GM12878 (cell line): ENCODE measurements around the gene MYCBP2. TPM values are rescaled to one million over a fixed set of nuclear protein-coding genes. Genes with fewer than 3 reads are reported as not detected.

Source experiments
- BACH1 ChIP-seq: fragments of 450-650 bp; IDR thresholded peaks from 2 replicates; pipeline ENCODE4 v1.6.1; 2017; ENCODE audit warnings: mild to moderate bottlenecking, borderline replicate concordance
- CBFB ChIP-seq: IDR thresholded peaks from 2 replicates; pipeline ENCODE4 v1.6.1; 2016; ENCODE audit warnings: antibody characterized with exemption, low read depth
- CBX3 ChIP-seq: fragments of 200-600 bp; sonication (generic); IDR thresholded peaks from 2 replicates; pipeline ENCODE4 v1.6.1; 2016; ENCODE audit warnings: low read depth, borderline replicate concordance
- CBX5 ChIP-seq: sonication (generic); IDR thresholded peaks from 2 replicates; pipeline ENCODE4 v1.6.1; 2016; ENCODE audit warnings: low read depth, moderate library complexity, mild to moderate bottlenecking, inconsistent platforms
- CHD1 ChIP-seq: IDR thresholded peaks from 2 replicates; pipeline ENCODE4 v1.6.1; 2012; ENCODE audit warnings: low read depth, low read length, improper control_type of control experiment
- CREB1 ChIP-seq: IDR thresholded peaks from 2 replicates; pipeline ENCODE4 v1.6.1; 2012; ENCODE audit warnings: low read depth, mild to moderate bottlenecking, inconsistent platforms
- ETV6 ChIP-seq, 2 experiments: fragments of 450-650 bp in 1 of 2; IDR thresholded peaks in 1 of 2; conservative IDR thresholded peaks in 1 of 2; 2 replicates each; pipeline ENCODE4 v1.6.1; 2014; ENCODE audit warnings: antibody characterized with exemption in 1 of 2, borderline replicate concordance in 1 of 2, low read depth in 1 of 2, mild to moderate bottlenecking in 1 of 2, moderate library complexity in 1 of 2
- EZH2 ChIP-seq: IDR thresholded peaks from 2 replicates; pipeline ENCODE4 v1.6.1; 2012; ENCODE audit warnings: low read depth, mild to moderate bottlenecking, control low read depth, inconsistent platforms, low read length, borderline replicate concordance; ENCODE audit not compliant: control insufficient read depth
- FOS ChIP-seq: IDR thresholded peaks from 3 replicates; pipeline ENCODE4 v1.6.1; 2011; ENCODE audit warnings: borderline replicate concordance; ENCODE audit not compliant: insufficient read length; ENCODE audit errors: extremely low read depth
- GABPA ChIP-seq: IDR thresholded peaks from 2 replicates; pipeline ENCODE4 v1.6.1; 2014; ENCODE audit warnings: antibody characterized with exemption, low read depth, mild to moderate bottlenecking, inconsistent platforms
- GATAD2B ChIP-seq: fragments of 450-650 bp; conservative IDR thresholded peaks from 2 replicates; pipeline ENCODE4 v1.6.1; 2017; ENCODE audit warnings: low read depth, mild to moderate bottlenecking, moderate library complexity
- HDGF ChIP-seq: fragments of 450-650 bp; IDR thresholded peaks from 2 replicates; pipeline ENCODE4 v1.6.1; 2016; ENCODE audit warnings: antibody characterized with exemption
- JUND ChIP-seq: IDR thresholded peaks from 2 replicates; pipeline ENCODE4 v1.6.1; 2012; ENCODE audit warnings: low read depth, mild to moderate bottlenecking, low read length, improper control_type of control experiment, moderate library complexity
- KAT2A ChIP-seq: conservative IDR thresholded peaks from 2 replicates; pipeline ENCODE4 v1.6.1; 2011; ENCODE audit warnings: low read depth, low read length; ENCODE audit not compliant: control insufficient read depth
- MEF2B ChIP-seq: fragments of 450-650 bp; IDR thresholded peaks from 2 replicates; pipeline ENCODE4 v1.6.1; 2018; ENCODE audit warnings: mild to moderate bottlenecking, moderate library complexity; ENCODE audit not compliant: partially characterized antibody, poor library complexity, severe bottlenecking
- MYB ChIP-seq: fragments of 150-350 bp; IDR thresholded peaks from 2 replicates; pipeline ENCODE4 v1.6.1; 2014; ENCODE audit warnings: mild to moderate bottlenecking, low read depth, low read length, borderline replicate concordance
- NR2C2 ChIP-seq: IDR thresholded peaks from 2 replicates; pipeline ENCODE4 v1.6.1; 2011; ENCODE audit warnings: borderline replicate concordance, low read depth; ENCODE audit not compliant: control insufficient read depth, insufficient read length
- POLR2AphosphoS2 ChIP-seq: IDR thresholded peaks from 2 replicates; pipeline ENCODE4 v1.6.1; 2011; ENCODE audit warnings: low read depth, mild to moderate bottlenecking, low read length, improper control_type of control experiment, moderate library complexity
- RAD21 ChIP-seq: IDR thresholded peaks from 2 replicates; pipeline ENCODE4 v1.6.1; 2011; ENCODE audit warnings: mild to moderate bottlenecking, low read depth, low read length, moderate library complexity; ENCODE audit not compliant: insufficient read depth
- RB1 ChIP-seq: fragments of 450-650 bp; formaldehyde crosslinking; IDR thresholded peaks from 2 replicates; pipeline ENCODE4 v1.6.1; 2017; ENCODE audit warnings: mild to moderate bottlenecking, borderline replicate concordance
- RELA ChIP-seq: fragments of 450-650 bp; IDR thresholded peaks from 2 replicates; pipeline ENCODE4 v1.8.0; 2014; ENCODE audit warnings: borderline replicate concordance; ENCODE audit not compliant: partially characterized antibody
- SKIL ChIP-seq: fragments of 450-650 bp; IDR thresholded peaks from 2 replicates; pipeline ENCODE4 v1.6.1; 2017; ENCODE audit warnings: mild to moderate bottlenecking, low read depth, inconsistent platforms; ENCODE audit not compliant: poor library complexity, severe bottlenecking
- SMC3 ChIP-seq: IDR thresholded peaks from 2 replicates; pipeline ENCODE4 v1.6.1; 2011; ENCODE audit warnings: low read length, improper control_type of control experiment, borderline replicate concordance
- TCF12 ChIP-seq: IDR thresholded peaks from 2 replicates; pipeline ENCODE4 v1.6.1; 2011; ENCODE audit warnings: low read depth, mild to moderate bottlenecking, low read length
- USF1 ChIP-seq: IDR thresholded peaks from 2 replicates; pipeline ENCODE4 v1.6.1; 2011; ENCODE audit warnings: borderline replicate concordance, low read depth, mild to moderate bottlenecking, moderate library complexity, mixed read lengths, low read length; ENCODE audit not compliant: insufficient read depth; ENCODE audit errors: extremely low read length
- WRNIP1 ChIP-seq: IDR thresholded peaks from 2 replicates; pipeline ENCODE4 v1.6.1; 2011; ENCODE audit warnings: low read depth, low read length, improper control_type of control experiment, borderline replicate concordance
- ZNF207 ChIP-seq: fragments of 450-650 bp; IDR thresholded peaks from 2 replicates; pipeline ENCODE4 v1.6.1; 2014; ENCODE audit warnings: antibody characterized with exemption, mild to moderate bottlenecking, borderline replicate concordance
- ZNF274 ChIP-seq: IDR thresholded peaks from one replicate; pipeline ENCODE4 v1.8.0; 2011; ENCODE audit not compliant: insufficient read length, insufficient read depth
- polyA plus RNA-seq, 11 experiments: library from polyadenylated mRNA; depleted of rRNA in 4 of 11; unstranded in 6 of 11; stranded (reverse) in 5 of 11; fragments of >200 nt; fragmentation: Nextera tagmentation in 4 of 11; fragmentation: Illumina TruSeq in 1 of 11; extraction: Ambion mirVana in 4 of 11; extraction: Trizol in 1 of 11; gene quantifications; 1 replicate in 1 of 11; 2 replicates in 10 of 11; pipeline versions ENCODE4 v1.2.1 to v1.2.3, GENCODE V29; 2011 to 2016; ENCODE audit warnings: inconsistent platforms in 2 of 11, missing spikeins in 2 of 11, low read depth in 1 of 11
- total RNA-seq, 4 experiments: library from RNA; depleted of rRNA in 3 of 4; stranded (reverse); fragments of >200 nt in 3 of 4; fragmentation: Illumina TruSeq in 1 of 4; extraction: Trizol in 1 of 4; gene quantifications; 2 replicates each; pipeline versions ENCODE4 v1.2.1 to v1.2.3, GENCODE V29; 2013 to 2021

The MYCBP2 gene
- total and polyA plus RNA-seq, 10 of the 15 experiments (the other 5 are each of a cell fraction or from before 2014, with no cell fraction given), result 51.9 to 152 (median 98.2) TPM

GRCh38 chr13:77329133-77329910, 2.4 kb upstream of the MYCBP2 start (continued):
- no peak for TF ChIP-seq ZNF274
- peak; percentile 85 for TF ChIP-seq MEF2B
- TF ChIP-seq WRNIP1, result no peak; the same call in 1 of the 2 replicates
- peak; percentile 25; the same call in 1 of the 2 replicates for TF ChIP-seq RAD21
- TF ChIP-seq SMC3, result peak; percentile 17; the same call in 1 of the 2 replicates
- peak; percentile 62; the same call in 1 of the 2 replicates for TF ChIP-seq ZNF207
- peak; percentile 59 for TF ChIP-seq BACH1
- peak; percentile 43; the same call in 1 of the 2 replicates for TF ChIP-seq HDGF
- TF ChIP-seq JUND, result no peak
- TF ChIP-seq CBX3, result no peak
- TF ChIP-seq NR2C2, result no peak
- TF ChIP-seq TCF12, result no peak
- no peak for TF ChIP-seq RELA
- TF ChIP-seq GATAD2B, result peak; percentile 80
- TF ChIP-seq MYB, result no peak; the same call in 1 of the 2 replicates
- no peak for TF ChIP-seq GABPA
- peak in 1 of 2 experiments; percentile 75; a peak in 2 of 4 replicates for TF ChIP-seq ETV6 (conservative IDR thresholded peaks at IDR 0.05 in 1 of 2, IDR thresholded peaks at IDR 0.05 in 1 of 2; ENCODE audit: borderline replicate concordance in 1 of 2, low read depth in 1 of 2)
- TF ChIP-seq SKIL, result peak; percentile 78
- TF ChIP-seq CBFB, result peak; percentile 91
- TF ChIP-seq USF1, result no peak
- no peak for TF ChIP-seq EZH2
- TF ChIP-seq KAT2A, result no peak
- TF ChIP-seq CHD1, result no peak
- no peak for TF ChIP-seq POLR2AphosphoS2
- TF ChIP-seq CREB1, result no peak
- TF ChIP-seq RB1, result no peak; the same call in 1 of the 2 replicates
- no peak for TF ChIP-seq CBX5
- TF ChIP-seq FOS, result no peak
